ENCODE measurements around the gene HMGN1.

HMGN1 gene

DNA sequence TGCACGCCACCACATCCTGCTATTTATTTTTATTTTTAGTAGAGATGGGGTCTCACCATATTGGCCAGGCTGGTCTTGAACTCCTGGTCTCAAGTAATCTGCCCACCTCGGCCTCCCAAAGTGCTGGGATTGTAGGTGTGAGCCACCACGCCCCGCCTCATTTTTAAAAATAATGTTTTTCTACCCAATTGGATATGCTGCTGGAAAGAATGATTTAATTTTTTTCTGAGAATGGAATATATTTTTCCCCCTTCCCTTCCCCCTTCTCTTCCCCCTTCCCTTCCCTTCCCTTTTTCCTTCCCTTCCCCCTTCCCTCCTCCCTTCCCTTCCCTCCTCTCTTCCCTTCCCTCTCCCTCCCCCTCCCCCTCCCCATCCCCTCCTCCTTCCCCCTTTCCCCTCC is 17.7 kb upstream of the HMGN1 start:
- DNase-seq, result no peak

DNA sequence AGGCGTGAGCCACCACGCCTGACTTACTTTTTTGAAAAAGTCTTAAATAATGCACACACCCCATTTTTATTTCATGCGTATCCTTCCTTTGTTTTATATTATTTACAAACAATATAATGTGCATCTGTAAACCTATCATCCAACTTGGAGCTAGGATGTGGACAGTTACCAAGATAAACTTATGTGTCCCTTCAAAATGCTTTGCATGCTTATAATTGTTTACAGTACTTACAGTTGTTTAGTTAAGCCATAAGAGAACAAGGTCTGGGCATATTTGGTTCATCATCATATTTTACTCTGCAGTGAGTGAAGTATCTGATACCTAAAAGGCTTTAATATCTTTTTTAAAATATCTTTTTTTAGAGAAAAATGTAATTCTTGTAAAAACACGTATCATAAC is 16.1 kb upstream of the HMGN1 start:
- no peak for DNase-seq

DNA sequence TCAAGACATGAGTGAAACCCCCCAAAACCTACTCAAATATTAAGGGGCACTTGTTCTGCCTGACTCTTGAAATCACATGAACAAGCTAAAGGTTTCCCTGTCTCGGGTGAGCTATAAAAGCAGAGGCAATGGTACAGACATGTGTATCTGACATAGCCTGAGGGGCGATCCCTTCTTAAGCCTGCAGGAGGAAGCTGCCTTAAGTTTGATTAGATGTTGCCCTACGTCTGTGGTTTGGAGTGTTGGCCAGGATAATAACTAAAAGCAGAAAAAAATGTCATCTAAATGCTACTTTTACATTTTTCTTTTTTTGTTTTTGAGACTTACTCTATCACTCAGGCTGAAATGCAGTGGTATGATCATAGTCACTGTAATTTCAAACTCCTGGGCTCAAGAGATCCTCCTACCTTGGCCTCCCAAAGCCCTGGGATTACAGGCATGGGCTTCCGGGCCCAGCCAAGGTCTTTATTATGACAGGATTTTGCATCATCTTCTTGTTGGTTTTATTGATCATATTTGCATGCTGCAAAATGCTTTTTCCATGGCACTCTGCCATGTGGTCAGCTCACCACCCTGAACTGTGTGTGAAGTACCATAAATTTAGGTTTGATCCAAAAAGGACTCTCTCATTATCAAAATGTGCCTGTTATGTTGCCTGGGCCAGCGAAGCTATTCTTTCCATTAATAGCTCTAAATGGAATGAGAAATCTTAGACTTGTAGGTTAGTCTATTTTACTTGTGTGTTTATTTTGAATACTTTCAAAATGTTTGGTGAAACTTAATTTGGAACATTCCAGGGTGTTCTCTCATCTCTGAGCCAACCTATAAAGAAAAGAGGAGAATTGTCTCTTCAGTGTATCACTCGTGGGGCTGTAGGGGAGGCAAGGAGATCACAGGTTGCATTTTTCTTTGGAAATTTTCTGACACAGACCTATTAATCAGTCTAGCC is 15.0 kb upstream of the HMGN1 start:
- no peak for DNase-seq

DNA sequence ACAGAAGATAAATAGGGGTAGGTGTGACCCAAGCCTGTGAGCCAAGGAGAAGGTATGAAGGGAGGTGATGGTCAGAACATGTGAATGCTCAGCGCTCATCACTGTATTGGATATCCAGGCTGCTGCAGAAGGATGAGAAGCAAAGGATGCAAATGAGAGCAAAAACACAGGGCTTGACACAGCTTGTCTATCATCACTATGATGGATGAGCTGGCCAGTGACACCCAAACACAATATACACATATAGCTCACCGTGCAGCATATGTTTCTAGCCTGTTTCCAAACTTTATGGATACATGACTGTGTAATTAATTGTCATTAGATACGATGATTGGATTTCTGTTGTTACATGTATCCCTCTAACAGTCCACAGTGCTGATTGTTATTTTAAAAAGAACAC is 13.8 kb upstream of the HMGN1 start:
- DNase-seq, result no peak

DNA sequence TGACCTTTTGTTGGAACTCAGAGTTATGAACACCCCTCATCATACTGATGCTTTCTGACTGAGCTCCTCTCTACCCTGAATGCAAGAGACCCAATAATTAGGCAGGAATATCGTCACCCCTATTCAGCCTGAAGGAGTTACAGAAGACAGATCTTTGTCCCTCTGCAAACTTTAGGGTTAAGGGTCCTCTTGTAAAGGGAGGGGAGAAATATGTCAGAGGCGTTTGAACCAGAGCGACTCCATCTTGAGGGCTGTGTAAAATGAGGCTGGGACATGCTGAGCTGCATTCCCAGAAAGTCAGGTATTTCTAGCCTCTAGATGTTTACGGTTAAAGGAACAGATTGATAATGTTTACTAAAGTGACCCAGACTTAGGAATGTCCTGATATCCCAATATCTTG is 10.5 kb upstream of the HMGN1 start:
- no peak for DNase-seq

DNA sequence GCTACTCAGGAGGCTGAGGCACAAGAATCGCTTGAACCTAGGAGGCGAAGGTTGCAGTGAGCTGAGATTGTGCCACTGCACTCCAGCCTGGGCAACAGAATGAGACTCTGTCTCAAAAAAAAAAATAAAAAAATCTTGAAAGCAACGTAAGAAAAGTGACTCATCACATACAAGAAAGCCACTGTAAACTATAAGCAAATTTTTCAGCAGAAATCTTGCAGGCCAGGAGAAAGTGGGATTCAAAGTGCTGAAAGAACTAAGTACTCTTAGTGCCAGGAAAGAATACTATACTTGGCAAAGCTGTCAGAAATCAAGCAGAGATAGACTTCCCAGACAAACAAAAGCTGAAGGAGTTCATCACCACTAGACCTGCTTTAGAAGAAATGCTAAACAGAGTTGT is 4.4 kb upstream of the HMGN1 start:
- DNase-seq, result no peak

DNA sequence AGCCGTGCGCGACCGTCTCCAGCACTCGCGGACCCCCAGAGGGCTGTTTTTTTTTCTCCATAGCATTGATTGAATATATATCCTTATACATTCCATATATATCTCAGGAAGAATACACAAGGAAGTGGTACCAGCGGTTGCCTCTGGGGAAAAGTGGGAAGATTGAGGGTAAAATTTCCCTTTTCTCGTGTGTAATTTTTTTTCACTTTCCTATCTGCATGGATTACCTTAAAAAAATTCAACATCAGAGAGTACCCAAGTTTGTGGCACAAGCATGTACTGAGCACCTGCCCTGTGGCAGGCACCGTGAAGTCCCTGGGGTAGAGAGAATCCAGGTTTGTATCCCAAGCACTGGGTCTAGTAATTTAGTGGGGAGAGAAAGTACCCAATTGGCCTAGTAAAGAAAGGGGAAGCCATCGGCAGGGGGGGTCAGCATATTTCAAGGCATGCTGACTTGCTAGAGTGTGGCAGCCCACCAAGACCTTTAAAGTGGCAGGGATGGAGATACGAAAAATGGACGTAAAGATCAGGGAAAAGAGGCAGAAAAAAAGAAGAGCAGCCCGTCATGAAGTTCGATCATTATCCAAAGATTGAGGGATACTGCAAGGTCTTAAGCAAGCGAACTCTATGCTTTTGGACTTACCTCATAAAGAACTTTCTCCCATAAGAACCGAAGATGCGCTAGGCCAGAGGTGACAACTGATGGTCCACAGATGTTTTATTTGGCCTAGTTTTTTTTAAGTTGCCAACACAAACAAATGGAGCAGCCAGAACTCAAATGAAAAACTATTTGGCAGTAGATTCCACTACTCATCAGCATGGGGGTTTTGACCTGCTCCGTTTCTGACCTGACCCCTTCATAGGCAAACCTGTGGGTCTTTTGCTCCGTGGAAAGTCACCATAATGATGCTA is 1.5 kb upstream of the HMGN1 start:
- no peak for DNase-seq

DNA sequence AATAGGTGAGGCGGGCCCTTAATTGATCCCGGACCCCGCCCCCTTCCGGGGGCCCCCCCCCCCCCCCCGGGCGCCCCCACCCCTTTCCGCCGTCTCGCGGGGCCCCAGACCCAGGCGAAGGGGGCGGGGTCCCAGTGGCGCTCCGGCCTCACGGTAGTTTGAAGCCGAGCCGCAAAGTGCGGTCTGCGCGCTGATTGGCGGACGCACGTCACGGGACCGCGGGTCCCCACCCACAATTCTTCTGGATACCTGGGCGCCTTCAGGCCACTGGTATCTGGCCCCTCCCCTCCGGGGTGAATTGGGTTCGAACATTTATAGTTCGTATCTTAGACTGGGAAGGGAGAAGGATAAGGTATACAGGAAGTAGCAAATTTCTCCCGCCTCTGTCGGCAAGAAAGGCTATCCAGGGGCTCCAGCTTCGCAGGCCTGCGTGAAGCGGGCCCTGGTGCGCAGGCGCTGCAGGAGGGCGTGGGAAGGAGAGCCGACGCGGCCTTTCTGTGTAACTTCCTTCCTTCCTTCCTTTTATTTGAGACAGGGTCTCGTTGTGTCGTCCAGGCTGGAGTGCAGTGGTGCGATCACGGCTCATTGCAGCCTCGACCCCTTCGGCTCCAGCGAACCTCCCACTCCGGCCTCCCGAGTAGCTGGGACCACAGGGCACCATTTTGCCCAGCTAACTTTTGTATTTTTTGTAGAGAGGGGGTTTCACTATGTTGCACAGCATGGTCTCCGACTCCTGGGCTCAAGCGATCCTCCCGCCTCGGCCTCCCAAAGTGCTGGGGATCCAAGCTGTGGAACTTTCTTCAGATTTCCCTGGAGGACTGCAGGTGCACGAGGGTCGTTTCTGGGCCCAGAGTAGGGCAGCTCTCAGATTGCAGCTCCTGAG is 564 bp upstream of the HMGN1 start:
- DNase-seq, result peak; percentile 98

DNA sequence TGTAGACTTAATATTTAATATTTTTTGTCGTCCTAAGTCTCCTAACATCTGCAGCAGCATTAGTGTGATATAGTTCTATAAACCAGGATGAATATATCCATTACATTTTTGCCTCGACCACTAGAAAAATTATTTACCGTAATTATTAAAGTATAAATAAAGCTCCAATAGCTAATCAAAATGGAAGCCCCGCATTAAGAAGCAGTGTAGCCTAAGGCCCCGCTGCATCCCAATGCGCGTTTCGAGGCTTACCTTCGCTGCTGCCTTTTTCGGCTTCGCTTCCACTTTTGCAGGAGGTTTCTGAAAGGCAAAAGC is 891 bp downstream of the HMGN1 start:
- no peak for DNase-seq

DNA sequence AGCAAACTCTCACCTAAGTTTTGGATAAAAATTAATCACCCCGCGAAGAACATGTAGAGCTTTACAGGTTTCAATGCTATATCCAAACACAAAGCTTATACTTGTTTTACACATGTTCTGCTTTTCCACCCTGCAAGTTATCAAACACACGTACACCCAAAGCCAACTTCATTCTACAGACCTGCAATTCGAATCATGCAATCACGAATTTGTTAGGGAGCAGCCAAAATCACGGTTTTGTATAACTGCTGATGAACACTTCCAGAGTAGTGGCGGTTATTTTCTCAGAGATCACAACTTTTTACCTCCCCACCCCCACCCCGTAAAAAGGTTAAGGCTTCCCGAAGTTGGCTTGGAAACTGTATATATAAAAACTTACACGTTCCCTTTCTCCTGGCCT is 1.4 kb downstream of the HMGN1 start:
- DNase-seq, result no peak

DNA sequence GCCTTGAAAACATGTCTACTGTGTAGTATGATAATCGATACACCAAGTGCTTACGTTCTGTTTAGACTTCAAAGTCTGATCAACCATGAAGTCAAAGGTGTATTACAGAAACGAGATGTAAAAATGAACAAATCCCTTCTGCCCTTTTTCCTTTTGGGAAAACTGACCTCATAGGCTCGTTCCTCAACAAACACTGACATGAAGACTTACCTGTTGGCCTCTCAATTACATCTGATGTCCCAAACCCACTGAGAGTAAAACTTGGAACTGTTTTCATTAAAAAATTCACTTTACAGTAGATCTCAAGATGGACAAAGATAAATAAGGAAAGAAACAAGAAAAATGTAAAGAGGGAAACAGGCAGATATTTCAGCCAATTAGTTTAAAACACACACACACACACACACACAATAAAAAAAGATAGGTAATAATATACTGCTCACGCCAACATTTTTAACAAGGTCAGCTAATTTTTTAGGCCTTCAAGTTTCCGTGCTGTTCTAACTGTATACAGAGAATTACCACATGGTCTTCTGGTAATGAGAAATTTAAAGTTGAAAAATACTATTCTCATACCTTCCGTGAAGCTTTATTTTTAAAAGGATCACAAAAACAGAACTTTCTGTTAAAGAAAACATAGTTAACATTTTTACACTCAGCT is 2.1 kb downstream of the HMGN1 start:
- DNase-seq, result no peak

DNA sequence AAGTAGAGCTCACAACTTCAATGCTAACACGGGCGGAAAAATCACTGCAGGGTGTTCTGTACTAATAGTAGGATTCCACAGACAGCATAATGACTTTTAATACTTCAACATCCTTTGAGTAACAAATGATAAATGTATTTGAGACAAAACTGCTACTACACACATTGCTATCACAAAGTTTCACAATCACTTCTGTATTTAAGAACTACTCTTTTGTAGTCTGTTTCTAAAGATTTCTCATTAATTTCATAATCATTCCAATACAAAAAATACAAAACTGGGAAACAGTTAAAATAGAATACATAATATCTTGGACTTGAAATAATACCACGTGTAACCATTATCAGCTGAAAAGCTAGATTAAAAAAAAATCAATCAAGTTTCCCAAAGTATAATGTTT is 2.7 kb downstream of the HMGN1 start:
- no peak for DNase-seq

DNA sequence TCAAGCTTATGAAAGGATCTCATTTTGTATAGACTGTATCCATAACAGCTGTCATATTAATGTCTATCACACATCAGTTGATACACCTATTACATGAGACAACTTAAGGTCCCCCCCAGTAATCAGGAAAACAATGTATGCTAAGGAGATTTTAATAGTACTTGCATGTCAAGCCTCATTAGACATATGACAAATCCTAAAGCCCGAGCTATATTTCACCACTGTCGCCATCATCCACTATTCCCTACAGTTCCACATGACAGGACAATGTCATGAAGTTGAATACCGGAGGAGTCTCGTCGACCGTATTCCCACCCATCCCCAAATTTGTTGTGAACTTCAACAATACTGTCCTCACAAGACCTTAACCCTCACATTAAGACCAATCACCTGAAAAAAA is 3.4 kb downstream of the HMGN1 start:
- no peak for DNase-seq

DNA sequence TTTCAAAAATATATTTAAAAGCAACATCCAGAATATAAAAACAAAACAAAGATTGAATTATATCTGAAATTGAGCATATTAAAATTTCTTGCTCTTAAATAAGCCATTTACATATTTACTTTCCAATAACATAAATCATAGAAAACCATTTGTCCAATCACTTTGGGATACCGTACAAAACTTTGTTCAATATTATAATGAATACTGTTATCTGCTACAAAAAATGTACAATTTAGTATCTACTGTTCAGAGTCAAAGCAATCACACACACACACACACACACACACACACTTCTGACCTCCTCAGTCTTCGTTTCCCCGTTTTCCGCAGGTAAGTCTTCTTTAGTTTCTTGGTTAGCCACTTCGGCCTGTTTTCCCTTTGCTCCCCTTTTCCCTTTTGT is 4.0 kb downstream of the HMGN1 start:
- DNase-seq, result no peak

DNA sequence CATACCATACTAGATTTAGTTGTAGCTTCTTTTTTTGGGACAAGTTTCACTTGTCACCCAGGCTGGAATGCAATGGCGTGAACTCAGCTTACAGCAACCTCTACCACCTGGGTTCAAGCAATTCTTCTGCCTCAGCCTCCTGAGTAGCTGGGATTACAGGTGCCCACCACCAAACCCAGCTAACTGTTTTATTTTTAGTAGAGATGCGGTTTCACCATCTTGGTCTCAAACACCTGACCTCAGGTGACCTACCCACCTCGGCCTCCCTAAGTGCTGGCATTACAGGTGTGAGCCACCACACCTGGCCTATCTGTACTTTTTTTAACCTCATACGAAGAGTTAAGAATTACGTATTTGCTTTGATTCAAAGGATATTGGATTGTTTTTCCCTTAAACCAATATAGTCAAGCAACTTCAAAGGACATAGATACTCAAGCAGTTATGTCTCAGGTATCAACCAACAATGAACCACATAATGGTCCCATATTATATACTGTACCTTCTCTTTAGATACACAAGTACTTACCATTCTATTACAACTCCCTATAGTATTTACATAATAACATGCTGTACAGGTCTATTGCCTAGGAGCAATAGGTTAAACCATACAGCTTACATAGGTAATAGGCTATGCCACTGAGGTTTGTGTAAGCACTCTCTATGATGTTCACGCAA is 7.5 kb downstream of the HMGN1 start:
- no peak for DNase-seq

DNA sequence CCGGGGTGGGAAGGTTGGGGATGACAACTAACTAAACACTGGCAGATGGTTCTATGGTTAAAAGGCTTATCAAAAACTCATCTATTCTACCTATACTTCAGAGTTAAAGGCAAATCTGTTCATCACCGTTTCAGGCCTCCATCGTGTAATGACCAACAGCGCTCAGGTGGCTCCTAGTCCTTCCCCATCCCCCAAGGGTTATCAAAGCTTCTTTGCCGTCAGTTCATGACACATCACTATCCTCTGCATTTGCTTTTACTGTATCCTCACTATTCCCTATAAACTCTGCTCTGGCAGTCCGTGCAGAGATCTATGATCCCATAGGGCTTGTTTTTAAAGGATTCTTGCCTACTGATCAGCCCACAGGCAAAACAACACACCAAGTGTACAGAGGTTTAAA is 8.2 kb downstream of the HMGN1 start:
- no peak for DNase-seq

DNA sequence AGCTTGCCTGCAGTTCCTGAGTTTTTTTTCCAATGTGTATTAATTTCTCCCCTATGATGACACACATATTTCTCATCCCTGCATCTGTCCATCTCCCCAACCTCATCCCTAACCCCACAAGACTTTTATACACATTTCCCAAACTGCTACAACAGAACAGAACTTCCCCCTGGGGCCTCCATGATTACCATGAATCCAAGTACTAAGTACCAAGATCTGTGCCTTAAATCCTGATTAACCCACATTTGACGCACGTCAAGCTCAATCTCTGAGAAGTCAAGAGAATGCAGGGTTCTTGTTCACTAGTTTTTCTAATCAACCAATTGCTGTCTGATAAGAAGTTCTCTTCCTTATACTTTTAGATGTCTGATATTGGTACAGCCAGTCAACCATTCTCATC is 9.7 kb downstream of the HMGN1 start:
- no peak for DNase-seq

DNA sequence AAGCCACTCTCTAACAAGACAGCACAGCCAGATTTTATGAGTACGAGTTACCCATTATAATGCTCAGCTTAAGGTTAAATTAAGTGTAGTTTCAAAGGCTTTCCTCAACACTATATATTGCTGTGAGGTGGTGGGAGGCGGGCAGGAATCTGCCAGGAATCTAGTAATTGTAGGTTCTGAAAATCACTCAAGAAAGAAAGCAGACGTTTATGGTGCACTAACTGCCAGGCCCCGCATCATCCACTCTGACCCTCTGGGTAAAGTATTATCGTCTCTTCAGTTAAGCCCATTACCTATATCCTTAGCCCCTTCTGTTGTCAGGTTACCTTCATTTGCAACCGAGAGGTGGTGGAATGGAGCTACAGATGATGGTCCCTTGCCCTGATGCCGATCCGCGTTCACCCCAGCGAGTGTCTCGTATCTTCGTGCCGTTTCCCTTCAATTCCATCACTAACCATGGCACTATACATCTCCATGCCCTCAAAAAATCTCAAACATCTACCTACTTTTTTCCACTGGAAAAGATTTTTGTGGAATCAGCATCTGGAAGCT is 12.4 kb downstream of the HMGN1 start:
- no peak for DNase-seq

DNA sequence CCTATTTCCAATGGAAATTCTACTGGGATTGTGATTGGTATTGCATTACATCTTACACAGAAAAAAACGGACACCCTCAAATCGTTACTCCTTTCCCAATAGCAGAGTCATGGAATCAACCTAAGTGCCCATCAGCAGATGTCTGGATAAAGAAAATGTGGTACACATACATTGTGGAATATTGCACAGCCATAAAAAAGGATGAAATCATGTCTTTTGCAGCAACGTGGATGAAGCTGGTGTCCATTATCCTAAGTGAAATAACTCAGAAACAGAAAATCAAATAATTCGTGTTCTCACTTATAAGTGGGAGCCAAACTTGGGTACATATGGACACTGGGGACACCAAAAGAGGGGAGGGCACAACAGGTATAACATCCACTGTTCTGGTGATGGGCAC is 14.3 kb downstream of the HMGN1 start:
- DNase-seq, result no peak

DNA sequence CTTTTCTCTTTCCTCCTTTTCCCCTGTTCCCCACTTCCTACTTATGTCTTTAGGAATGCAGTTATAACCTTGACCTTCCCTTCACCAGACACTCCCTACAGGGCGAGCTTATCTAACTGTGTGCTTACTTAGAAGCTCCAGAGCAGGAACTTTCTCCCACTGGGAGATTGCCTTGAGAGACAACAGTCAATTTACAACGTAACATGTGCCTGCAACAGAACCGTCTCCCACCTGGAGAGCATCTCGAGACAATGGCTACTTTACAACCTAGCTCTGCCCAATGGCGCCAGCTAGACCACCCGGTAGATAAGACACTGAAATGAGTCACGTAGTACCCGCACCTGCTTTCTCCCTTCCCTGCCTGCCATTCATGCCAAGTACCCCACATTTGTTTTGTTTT is 16.7 kb downstream of the HMGN1 start:
- DNase-seq, result no peak

DNA sequence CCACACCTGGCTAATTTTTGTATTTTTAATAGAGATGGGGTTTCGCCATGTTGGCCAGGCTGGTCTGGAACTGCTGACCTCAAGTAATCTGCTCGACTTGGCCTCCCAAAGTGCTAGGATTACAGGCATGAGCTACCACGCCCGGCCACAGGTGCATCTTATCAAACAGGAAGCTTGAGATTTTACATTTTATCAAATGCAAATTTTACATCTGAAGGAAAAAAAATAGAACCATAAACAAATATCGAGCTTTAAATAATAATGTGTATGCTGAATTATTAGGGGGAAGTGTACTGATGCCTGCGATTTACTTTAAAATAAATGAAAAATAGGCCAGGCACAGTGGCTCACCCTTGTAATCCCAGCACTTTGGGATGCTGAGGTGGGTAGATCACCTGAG is 18.9 kb downstream of the HMGN1 start:
- no peak for DNase-seq

DNA sequence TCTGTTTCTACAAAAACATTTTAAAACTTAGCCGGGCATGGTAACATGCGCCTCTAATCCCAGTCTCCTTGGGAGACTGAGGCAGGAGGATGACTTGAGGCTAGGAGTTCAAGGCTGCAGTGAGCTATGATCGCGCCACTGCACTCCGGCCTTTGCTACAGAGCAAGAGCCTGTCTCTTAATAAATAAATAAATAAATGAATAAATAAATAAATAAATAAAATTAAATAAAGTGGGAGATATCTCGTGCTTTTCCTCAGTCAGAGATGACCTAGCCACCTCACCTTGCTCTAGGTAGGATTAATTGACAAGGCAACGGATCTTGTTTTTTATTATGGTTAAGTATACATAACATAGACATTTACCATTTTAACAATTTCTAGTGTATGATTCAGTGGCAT is 21.2 kb downstream of the HMGN1 start:
- DNase-seq, result no peak

Data from NCI-H2107 (cell line).